Stimulated activated CD8-positive, alpha-beta memory T cell treated with anti-CD3 and anti-CD28 coated beads, Interleukin-4, amount 100 ng/mL, for 48 hours (primary cell): ENCODE measurements around the gene CABLES2.
A peak's percentile ranks its signal among the peaks of the same experiment; 100 is the strongest.

ENCODE experiments used
- DNase-seq: peaks from one replicate; pipeline ENCODE4 v3.0.0-alpha.2; 2020

The CABLES2 gene

DNA sequence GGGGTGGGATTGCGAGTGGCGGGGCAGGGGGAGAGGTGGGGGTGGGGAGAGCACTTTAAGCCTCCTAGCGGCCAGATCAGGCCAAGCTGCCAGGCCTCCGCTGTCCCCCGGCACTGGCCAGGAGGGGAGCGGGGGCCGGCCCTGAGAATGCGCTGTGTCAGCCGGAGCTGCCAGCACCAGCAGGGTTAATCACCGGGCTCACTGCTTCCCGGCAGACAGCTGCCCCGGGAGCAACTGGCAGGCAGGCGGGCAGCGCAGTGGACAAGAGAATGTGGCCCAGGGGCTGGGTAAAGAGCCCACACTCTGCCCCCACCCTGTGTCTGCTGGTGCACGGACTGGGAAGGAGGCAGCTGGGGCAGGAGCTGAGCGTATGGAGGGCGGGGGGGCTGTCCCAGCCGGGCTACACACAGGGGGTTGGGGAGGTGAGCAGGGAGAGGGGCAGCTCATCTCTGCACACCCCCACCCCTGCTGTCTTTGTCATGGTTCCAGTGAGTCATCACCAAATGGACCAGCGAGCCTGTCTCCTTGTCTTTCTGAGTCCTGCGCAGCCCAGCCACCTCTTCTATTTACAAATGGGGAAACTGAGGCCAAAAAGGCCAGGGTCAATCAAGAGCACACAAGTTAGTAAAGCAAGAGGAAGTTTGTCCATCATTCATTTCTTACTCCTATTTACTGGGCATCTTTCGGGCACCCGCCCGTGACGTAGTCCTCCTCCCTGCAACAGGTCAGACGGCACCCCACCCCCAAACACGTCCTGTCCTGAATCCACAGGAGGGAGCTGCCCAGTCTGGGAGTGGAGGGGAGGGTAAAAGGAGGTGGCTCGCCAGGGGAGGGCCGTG, 37.9 kb downstream of the CABLES2 start:
- no peak for DNase-seq

DNA sequence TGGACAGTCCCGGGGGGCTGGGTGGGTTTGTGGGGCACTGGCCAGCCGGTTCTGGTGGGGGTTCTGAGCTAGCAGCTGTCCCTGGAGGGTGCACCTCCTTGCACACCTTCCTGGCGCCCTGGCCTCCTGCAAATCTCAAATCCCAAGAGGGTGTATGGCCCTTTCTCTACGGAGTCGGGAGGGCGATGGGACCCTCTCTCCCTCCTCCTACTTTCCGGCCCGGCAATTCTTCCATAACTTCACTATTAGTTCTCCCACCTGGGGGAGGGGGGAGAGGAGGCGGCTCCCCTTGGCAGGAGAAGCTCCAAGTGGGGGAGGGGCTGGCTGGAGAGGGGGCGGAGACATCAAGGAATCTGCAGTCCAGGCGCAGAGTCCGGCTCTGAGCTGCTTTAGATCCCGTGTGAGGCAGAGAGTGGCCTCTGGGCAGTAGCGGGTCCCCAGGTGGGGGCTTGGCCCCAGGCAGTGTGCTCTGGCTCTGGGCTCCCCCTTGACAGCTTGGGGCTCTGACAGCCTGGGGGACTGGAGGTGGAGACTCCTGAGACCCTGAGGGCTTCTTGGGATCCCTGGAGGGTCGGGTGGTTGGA, 38.6 kb downstream of the CABLES2 start:
- DNase-seq, result no peak

DNA sequence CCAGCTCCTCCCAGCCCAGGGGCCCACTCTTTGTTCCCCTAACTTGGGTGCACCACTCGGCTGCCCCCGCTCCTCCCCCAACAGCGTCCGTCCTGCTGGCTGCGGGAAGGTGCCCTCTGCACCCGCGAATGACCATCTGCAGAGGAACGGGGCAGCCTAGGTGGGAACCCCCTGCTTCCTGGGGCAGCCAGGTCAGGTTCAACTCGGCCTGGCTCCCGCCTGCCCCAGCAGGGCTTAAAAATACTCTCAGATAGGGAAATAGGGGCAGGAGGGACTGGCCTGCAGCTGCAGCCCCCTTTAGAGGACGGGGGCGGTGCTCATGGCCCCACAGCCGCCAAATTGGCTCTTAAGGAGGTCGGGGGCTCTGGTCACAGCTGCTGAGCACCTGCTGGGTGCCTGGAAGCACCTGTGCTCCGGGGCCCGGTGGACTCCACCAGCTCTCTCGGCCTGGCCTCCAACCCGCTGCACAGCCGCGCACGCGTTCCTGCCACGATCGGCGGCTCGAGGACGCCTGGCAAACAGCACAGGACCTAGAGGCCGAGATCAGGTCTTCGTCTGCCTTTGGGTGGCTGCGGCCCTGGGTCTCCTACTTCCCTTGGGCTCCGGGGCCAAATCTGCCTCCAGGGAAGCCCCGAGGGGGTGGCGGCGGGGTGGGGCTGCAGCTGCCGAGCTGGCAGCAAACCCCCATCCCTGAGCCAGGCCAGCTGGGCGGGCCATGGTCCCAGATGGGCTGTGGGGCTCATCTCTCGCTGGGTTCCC, 39.3 kb downstream of the CABLES2 start:
- DNase-seq, result peak; percentile 47

DNA sequence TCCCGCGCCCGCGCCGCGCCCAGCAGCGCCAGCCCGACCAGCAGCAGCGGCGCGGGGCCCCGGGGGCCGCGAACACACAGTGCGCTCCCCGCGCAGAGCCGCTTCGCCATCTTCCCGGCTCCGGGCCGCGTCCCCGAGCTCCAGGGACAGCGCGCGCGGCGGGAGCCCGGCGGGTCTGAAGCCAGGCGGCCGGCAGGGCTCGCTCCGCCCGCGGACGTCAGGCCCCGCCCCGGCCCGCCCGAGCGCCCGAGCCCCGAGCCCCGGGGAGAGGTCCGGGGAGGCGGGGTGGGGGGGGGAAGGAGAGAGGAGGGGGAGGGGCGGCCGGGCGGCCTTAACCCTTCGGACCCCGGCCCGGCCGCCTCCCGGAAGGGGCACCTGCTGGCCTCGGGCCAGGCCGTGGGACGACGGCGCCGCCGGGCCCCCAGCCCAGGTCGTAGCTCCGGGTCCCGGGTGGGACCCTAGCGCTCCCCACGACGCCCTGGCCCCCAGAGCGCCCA, 39.9 kb downstream of the CABLES2 start, which contains the start of gene LAMA5:
TSS of gene LAMA5 (minus strand) at position 177 of the 497 bp plus-strand sequence. CDS start at position 110, 67 bp downstream.
- DNase-seq, result no peak

DNA sequence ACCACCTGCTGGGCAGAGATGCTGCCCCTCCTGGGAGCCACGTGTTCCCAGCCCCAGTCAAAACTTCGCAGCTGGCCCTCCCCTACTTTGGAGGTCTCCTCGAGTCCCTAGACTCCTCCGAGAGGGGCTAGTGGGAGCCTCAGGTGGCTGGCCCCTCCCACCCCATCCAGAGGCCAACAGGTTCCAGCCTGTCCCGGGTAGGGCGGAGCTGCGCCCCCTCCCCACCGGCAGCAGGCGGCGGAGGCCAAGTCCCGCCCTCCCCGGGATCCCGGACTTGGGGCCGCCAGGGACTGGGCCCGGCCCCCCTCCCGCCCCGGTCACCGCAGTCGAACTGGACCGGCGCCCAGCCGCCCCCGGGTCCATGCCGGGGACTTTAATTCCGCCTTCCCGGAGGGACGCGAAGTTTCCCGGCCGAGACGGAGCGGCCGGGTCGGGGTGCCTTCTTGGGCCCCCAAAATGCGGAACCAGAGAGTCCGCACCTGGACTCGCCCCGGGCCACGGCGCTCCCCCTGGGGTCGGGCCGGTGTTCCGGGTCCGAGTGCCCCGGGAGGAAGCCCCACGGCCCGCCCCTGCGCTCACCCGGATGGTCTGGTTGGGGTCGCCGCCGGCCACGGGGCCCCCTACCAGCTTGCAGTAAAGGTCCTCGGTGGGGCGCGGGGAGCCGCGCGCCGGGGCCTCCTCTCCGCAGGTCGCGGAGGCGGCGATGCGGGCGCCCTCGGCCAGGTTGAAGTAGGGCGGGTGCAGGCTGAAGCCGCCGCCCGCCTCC, 40.5 kb downstream of the CABLES2 start:
- no peak for DNase-seq

DNA sequence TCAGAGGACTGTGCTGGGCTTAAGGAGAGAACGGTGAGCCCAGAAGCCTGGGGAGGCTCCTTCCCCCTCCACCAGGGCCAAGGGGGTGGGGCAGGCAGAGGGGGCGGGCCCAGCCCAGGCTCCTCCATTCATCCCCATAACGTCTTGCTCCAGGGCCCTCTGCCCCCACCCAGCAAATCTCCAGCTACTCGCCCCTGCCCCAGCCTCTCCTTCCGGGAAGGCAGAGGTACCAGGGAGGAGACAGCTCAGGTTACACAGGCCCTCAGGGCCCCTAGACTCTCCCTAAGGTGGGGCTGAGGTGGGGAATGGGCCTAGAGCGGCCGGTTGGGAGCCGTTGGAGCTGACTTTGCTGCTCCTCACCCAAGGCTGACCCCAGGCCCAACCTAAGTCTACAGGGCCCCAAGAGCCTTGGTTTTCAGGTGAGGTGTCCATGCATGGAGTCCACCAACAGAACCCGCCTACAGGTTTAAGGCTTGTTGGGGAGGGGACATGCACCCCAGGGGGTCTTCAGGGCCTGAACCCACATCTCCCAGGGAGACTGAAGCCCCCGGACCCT, 41.2 kb downstream of the CABLES2 start:
- DNase-seq, result no peak

DNA sequence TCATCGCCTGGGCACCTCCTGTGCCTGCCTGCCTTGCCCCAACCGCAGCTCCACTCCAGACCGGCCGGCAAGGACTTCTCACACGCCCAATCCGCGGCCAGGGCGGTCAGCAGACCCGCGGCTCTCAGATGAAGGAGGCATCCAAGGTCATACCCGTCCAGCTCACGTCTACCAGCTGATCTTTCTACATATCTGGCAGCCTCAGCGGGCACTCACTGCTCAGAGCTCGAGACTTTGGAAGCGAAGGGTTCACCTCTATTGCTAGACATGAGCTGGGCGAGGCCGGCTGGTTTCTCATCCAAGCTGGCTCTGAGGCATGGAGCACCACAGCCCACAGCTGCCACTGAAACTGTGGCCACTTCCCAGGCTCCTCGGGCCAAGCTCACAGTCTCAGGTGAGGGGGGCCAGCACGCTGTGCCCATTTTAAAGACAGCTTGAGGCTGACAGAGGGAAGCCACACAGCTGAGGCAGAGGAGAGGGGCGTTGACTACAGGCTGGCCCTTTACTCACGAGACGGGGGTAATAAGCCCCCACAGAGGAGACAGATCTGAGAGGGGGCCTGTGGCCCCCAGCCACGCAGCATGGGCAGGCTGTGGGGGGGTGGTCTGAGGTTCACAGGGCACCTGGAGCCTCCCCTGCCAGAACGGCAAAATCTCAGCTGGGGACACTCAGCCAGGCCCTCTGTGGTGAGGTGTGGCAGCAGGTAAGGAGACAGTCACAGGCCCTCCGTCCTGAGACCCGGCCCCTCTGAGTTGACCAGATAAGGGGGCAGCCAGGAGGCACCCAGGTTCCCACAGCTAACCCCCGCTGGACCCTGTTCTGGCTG, 42.0 kb downstream of the CABLES2 start:
- no peak for DNase-seq

DNA sequence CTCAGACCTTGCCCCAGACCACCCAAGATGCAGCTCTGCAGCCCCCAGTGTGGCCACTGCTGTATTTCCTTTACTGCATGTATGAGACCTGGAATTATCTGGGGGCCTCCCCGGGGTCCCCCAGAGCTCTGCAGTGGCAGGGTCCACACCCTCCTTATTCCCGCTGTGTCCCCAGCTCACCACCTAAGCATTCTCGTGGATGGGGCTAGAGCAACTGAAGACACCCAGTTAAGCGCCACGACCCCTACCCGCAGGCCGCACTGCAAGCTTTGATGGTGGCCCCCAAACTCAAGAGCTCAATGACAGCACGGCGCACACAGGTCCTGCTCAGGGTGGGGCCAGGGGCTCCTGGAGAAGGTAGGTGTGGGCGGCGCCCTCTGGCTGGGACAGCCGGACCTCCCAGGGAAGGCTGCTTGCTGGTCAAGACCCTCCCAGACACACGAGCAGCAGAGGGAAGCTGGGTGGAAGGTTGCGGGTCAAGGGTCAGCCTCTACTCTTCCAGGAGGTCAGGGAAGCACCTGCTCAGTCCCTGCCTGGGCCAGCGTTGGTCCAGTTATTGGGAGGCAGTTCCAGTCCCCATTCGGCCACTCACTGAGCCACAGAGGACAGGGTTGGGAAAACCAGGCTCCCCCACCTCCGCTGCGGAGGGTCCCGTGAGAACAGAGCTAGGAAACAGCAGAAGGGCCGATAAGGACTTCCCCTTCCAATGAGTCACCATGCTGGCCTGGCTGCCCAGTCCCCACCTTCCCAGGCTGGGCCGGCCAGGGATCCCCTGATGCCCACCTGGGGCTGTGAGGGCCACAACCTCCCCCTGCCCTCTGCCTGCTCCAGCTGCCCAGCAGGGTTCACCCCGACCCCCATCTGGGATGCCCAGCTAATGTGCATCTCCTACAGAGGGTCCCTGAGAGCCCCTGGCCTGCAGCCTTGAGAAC, 42.9 kb downstream of the CABLES2 start:
- DNase-seq, result no peak

DNA sequence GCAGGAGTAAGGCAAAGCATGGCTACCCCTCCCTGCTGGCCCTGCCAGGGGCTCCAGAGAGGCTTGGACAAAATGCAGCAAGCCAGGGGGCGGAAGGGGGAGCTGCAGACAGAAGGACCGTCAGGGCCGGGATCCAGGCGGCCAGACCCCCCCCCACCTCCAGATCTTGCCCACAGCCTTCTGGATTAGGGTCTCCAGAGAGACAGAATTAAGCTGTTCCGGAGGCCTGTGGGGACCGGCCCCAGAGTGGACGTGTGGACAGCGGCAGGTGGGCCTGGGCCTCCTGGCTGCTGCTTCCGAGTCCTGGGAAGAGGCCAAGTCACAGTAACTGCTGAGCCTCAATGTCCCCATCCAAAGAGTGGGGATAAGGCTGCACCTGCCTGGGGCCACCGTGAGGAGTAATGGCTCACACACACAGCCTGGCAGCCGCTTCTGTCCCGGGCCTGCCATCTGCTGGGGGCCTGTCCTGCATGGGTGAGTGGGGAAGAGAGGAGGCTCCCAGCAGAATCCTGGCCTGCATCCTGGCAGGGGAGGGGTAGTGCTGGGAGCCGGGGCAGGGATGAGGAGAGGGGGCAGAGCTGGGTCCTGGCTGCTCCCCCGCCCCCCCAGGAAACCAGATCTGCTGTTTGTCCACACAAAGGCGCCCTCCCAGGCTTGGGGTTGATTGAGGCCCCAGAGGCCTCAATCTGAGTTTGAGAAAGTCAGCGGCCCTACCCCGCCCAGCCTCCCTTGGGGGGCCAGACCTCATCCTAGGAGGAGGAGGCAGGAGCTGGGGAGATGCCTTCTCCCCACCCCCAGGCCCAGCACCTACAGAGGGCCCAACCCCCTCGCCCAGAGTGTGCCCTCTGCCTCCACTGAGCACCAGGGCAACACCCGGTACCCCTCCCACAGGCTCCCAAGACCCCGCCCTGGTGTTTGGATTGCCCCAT, 43.8 kb downstream of the CABLES2 start:
- DNase-seq, result no peak

DNA sequence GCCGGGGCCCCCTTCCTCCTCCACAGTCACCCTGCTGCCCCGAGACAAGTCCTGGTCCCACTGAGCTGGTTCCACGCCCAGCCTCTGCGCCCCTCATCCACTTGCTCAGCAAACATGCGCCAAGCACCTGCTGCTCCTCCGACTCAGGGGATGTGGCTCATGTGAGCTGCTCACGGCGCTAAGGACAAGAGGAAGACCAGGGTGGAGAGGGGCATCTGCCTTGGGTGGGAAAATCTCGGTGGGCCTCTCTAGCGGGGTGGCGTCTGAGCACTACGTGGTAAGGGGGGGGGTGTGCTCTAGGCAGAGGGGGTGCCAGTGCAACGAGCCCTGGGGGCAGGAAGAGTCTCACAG, 44.5 kb downstream of the CABLES2 start:
- DNase-seq, result no peak

DNA sequence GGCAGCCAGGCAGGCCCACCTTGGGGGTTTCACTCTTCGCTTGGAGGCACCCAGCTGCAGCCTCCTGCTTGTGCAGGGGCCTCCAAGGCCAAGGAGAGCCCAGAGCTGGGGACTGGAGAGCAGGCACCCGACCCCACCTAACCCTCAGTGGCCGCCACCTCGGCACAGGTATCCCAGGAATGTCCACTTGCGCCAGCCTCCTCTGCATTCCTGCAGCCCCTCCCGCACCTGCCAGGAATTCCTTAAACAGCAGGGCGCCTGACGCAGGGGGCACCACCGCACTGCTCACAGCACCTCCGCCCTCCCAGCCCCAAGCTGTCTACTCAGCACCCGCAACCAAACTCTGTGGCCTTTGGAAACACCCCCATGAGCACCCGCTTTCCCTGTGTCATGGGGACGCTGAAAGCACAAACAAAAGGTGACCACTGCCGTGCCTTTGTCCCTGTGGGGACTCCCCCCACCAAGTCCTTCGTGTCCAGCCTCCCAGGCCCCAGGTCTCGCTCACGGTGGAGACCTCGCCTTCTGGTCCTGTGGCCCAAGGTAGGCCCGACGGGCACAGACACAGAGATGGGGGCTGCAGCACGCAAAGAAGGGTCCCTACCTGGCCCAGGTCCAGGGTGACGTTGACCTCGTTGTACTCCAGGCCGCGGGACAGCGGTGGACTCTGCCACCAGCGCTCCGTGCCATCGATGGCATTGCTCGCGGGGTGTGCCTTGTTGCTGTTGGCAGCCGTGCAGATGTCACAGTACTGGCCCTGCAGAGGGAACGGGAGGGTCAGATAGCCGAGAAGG, 45.1 kb downstream of the CABLES2 start:
- no peak for DNase-seq

DNA sequence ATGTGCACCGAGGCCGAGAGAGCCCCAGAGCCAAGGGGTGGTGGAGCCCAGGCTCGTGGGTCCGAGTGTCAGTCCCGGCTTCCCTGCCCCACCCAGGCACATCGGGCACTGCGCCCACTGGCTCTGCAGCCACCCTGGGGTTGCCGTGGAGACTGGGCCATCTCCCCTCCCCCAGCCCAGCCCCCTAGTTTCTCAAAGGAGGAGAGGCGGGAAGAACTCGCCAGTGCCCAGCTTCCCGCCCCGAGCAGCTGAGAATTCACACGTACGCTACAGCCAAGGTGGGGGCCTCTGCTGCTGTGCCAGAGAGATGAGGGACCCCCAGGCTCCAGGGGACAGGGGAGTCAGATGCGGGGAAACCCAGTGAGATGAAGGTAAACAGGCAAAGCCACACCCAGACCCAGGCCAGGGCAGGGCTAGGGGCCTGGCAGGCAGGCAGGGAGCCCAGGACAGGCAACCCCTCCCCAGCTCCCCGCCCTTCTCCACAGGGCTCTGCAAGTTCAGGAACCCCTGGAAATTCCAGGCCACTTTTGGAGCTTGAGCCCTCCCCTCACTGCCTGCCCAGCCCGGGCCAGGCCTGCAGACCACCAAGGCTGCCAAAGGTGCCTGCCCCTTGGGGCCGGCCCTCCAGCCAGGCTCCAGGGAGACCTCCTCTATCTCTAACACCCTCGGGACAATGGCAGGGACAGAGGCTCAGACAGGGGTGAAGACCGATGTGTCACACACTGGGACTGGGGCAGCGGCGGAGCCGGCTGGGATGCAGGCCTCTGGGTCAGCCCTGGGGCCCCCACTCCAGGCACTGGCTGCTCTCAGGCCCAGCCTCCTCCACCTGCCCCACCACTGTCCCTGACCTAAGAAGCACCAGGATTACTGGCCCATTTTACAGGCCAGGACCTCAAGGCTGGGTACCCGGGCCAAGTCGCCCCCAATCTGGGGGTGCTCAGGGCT, 46.0 kb downstream of the CABLES2 start:
- no peak for DNase-seq

DNA sequence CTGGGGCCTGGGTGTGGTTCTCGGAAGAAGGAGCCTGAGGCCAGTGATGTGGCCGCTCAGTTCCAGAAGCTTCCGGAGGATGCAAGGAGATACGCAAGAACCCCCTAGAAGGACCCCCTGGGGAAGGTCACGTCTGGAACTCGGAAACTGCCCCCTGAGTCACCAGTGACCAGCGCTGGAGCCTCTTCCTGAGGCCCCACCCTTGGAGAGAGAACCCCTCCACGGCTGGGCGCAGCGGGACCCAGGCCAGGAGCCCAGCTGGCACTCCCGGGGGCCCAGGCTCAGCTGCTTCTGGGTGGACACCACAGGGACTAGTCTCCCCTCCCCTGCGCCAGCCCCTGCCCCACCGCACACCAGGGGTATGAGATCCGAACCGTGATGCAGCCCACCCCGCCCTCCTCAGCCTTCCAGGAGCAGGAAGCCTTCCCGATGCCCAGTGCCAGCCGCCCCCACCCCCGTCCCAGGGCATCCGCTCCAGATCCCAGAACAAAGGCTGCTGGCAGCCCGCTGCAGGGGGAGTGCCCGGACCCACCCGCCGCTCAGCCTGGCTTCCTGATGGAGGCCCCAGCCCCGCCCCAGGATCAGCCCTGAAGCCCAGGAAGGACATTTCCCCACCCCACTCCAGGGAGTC, 47.5 kb downstream of the CABLES2 start:
- DNase-seq, result no peak

DNA sequence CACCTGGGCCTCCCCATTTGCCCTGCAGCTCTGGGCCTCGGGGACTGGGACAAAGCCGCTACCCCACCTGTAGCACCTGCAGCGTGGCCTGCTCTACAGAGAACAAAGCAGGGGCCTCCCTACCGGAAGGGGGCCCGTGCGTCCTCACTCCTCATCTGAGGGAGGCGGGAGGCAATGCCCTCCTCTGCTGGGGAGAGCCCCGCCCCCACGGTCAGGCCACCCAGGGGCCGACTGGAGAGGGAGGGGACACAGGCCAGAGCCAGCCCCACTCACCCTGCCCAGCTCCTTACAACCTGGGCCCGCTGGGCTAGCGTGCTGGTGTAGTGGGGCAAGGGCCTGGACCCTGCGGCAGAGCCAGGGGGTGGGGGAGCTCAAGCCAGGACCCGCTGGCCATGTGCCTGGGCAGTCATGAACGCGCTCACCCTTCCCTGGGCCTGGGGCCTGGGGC, 48.0 kb downstream of the CABLES2 start:
- no peak for DNase-seq

DNA sequence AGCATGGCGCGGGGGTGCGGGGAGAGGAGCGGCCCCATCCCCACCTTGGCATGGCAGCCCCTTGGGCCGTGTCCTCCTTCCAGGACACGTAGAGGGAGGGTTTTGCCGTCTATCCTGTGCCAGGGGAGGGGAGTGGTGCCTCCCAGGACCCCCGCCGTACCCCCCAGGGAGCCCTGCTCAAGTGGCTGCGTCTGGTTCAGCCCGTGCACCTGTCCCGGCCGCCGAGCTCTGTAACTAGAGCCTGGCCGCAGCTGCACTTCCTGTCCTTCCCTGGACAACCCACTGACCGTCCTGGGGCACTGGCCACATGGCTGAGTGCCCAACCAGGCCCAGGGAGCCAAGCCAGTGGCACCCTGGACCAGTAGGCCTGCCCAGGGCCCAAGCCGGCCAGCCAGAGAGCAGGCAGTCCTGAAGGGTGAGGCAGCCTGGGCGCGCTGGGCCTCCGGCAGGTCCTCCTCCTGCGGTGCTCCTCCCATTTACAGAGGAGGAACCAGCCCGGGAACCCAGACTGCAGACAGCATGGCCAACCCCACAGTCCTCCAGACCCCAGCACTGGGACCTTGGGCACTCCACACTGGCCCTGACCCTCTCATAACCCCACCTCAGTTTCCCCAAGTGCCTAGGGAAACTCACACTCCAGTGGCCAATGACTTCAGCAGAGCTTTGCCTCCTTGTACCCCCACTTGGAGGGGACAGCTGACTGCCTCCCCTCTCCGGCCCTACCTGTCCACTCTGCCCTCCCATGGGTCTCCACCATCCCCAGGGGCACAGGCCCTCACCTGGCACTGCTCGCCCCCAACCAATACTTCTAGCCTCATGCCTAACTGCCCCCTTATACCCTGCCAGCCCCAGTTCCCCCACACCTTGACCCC, 48.7 kb downstream of the CABLES2 start:
- DNase-seq, result no peak

DNA sequence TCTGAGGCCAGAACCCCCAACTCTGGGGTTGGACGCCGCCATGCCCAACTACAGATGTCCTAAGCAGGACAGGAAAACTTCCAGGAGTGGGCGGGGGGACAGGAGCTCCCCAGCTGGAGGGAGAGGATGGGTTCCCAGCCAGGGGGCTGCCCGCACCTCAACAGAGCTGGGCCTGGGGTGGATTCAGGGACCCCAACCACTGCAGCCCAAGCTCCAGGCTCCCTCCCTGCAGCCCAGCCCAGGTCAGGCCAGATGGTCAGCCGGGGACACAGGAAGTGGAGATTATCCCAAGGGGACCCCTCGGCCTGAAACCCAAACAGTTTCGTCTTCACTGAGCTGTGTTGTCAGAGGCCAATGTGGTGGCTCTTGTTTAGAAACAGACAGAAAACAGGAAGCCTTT, 49.4 kb downstream of the CABLES2 start:
- DNase-seq, result no peak
